ENCODE measurements around the gene GKN2.
"Not testable (repeated sequence)": the region's sequence is repeated elsewhere in the genome, so short reads cannot be mapped to it uniquely, and the experiment has no call there.

Gene GKN2

GRCh38 chr2:68917034-68917718, 35.5 kb downstream of the GKN2 start:
- DNase-seq: no peak

- no peak for DNase-seq
These were observed 36.5 kb downstream of the GKN2 start for GRCh38 chr2:68916226-68916625.

- no peak for DNase-seq
These were observed 37.3 kb downstream of the GKN2 start for GRCh38 chr2:68915393-68915792.

- DNase-seq: no peak
These were observed 39.3 kb downstream of the GKN2 start for GRCh38 chr2:68913359-68913758.

- DNase-seq: no peak
These were observed 40.0 kb downstream of the GKN2 start for GRCh38 chr2:68912732-68913131.

GRCh38 chr2:68912111-68912510, 40.6 kb downstream of the GKN2 start:
- no peak for DNase-seq

- DNase-seq: no peak
These were observed 41.0 kb downstream of the GKN2 start for GRCh38 chr2:68911709-68912108.

- no peak for DNase-seq
These were observed 41.4 kb downstream of the GKN2 start for GRCh38 chr2:68911246-68911645.

- DNase-seq: peak; percentile 82
These were observed 42.7 kb downstream of the GKN2 start for GRCh38 chr2:68909793-68910674.

- peak; percentile 97 for DNase-seq
These were observed 44.2 kb downstream of the GKN2 start for GRCh38 chr2:68908392-68908970.

GRCh38 chr2:68907920-68908253, 44.8 kb downstream of the GKN2 start:
- DNase-seq: no peak

- DNase-seq: no peak
These were observed 45.3 kb downstream of the GKN2 start for GRCh38 chr2:68907232-68907919.

GRCh38 chr2:68906716-68907115, 46.0 kb downstream of the GKN2 start:
- DNase-seq: no peak

GRCh38 chr2:68905116-68905515, 47.6 kb downstream of the GKN2 start:
- no peak for DNase-seq

GRCh38 chr2:68901561-68901960, 51.1 kb downstream of the GKN2 start:
- no peak for DNase-seq

- no peak for DNase-seq
These were observed 51.5 kb downstream of the GKN2 start for GRCh38 chr2:68901199-68901514.

- no peak for DNase-seq
These were observed 52.0 kb downstream of the GKN2 start for GRCh38 chr2:68900496-68901198.

- not testable (repeated sequence) for DNase-seq
These were observed 56.7 kb downstream of the GKN2 start for GRCh38 chr2:68895981-68896380.
